HepG2 (cell line): Measurements from ENCODE around the gene TRIM34. TPM values are rescaled to one million over a fixed set of nuclear protein-coding genes. Genes with fewer than 3 reads are reported as not detected.

Experiments
- CREB1 ChIP-seq, 2 experiments: fragments of 450-650 bp in 1 of 2; IDR thresholded peaks; 2 replicates each; pipeline ENCODE4 v1.6.1; 2016 to 2017; ENCODE audit warnings: control low read depth in 1 of 2, mild to moderate bottlenecking in 1 of 2, missing compliant biosample characterization in 1 of 2, missing genetic modification characterization in 1 of 2
- IKZF1 ChIP-seq: fragments of 450-650 bp; IDR thresholded peaks from 2 replicates; pipeline ENCODE4 v1.7.1; 2016
- ISX ChIP-seq: sonication (generic); formaldehyde crosslinking; conservative IDR thresholded peaks from 2 replicates; pipeline ENCODE4 v1.5.0; 2020; ENCODE audit warnings: missing genetic modification reagents
- LBX2 ChIP-seq: sonication (generic); formaldehyde crosslinking; IDR thresholded peaks from 2 replicates; pipeline ENCODE4 v1.5.0; 2020; ENCODE audit warnings: missing genetic modification reagents, mild to moderate bottlenecking, borderline replicate concordance
- MEIS2 ChIP-seq: sonication (generic); formaldehyde crosslinking; IDR thresholded peaks from 2 replicates; pipeline ENCODE4 v1.9.0; 2021; ENCODE audit warnings: mild to moderate bottlenecking, missing genetic modification reagents
- NKX3-1 ChIP-seq: sonication (generic); formaldehyde crosslinking; IDR thresholded peaks from 2 replicates; pipeline ENCODE4 v1.5.0; 2020; ENCODE audit warnings: missing genetic modification reagents
- NR2F2 ChIP-seq: IDR thresholded peaks from 2 replicates; pipeline ENCODE4 v1.6.1; 2012; ENCODE audit warnings: low read depth, inconsistent platforms, borderline replicate concordance
- PHB2 ChIP-seq: fragments of 450-650 bp; IDR thresholded peaks from 2 replicates; pipeline ENCODE4 v1.6.1; 2018; ENCODE audit not compliant: partially characterized antibody
- POLR2AphosphoS5 ChIP-seq: IDR thresholded peaks from 2 replicates; pipeline ENCODE4 v1.6.1; 2012; ENCODE audit warnings: low read depth, low read length
- RAD51 ChIP-seq: fragments of 450-650 bp; IDR thresholded peaks from 2 replicates; pipeline ENCODE4 v1.6.1; 2016; ENCODE audit warnings: borderline replicate concordance
- RBM39 ChIP-seq: fragments of 200-400 bp; formaldehyde crosslinking; IDR thresholded peaks from one replicate; pipeline ENCODE4 v1.6.1; 2018; ENCODE audit warnings: antibody characterized with exemption, mild to moderate bottlenecking, low read depth, low read length; ENCODE audit not compliant: poor library complexity, severe bottlenecking
- SKIL ChIP-seq: sonication (generic); formaldehyde crosslinking; IDR thresholded peaks from 2 replicates; pipeline ENCODE4 v1.8.0; 2022; ENCODE audit warnings: missing genetic modification reagents, mild to moderate bottlenecking, moderate library complexity, borderline replicate concordance
- TARDBP ChIP-seq: sonication (generic); formaldehyde crosslinking; IDR thresholded peaks from 2 replicates; pipeline ENCODE4 v1.8.0; 2022; ENCODE audit warnings: mild to moderate bottlenecking, missing genetic modification reagents
- THAP7 ChIP-seq: sonication (generic); formaldehyde crosslinking; IDR thresholded peaks from 2 replicates; pipeline ENCODE4 v1.8.1; 2023; ENCODE audit warnings: mild to moderate bottlenecking, missing genetic modification reagents
- TP53 ChIP-seq: sonication (generic); formaldehyde crosslinking; conservative IDR thresholded peaks from 2 replicates; pipeline ENCODE4 v1.4.0; 2020; ENCODE audit warnings: missing genetic modification reagents
- YEATS2 ChIP-seq: sonication (generic); formaldehyde crosslinking; IDR thresholded peaks from 2 replicates; pipeline ENCODE4 v1.4.0; 2020; ENCODE audit warnings: missing genetic modification reagents, borderline replicate concordance
- ZBTB1 ChIP-seq: sonication (generic); formaldehyde crosslinking; IDR thresholded peaks from 2 replicates; pipeline ENCODE4 v1.4.0; 2020; ENCODE audit warnings: missing genetic modification reagents, borderline replicate concordance
- ZBTB25 ChIP-seq: IDR thresholded peaks from 2 replicates; pipeline ENCODE4 v1.6.1; 2018; ENCODE audit warnings: missing genetic modification reagents
- ZFP36 ChIP-seq: fragments of 150-350 bp; IDR thresholded peaks from 2 replicates; pipeline ENCODE4 v1.6.1; 2018; ENCODE audit warnings: borderline replicate concordance, low read length, low read depth; ENCODE audit not compliant: partially characterized antibody
- ZMYM4 ChIP-seq: sonication (generic); formaldehyde crosslinking; IDR thresholded peaks from 2 replicates; pipeline ENCODE4 v1.8.1; 2023; ENCODE audit warnings: mild to moderate bottlenecking, missing genetic modification reagents
- ZNF143 ChIP-seq: sonication (generic); formaldehyde crosslinking; IDR thresholded peaks from 2 replicates; pipeline ENCODE4 v1.4.0; 2020; ENCODE audit warnings: missing genetic modification reagents
- ZNF292 ChIP-seq: sonication (generic); formaldehyde crosslinking; IDR thresholded peaks from 2 replicates; pipeline ENCODE4 v1.8.1; 2022; ENCODE audit warnings: mild to moderate bottlenecking, low read depth, missing genetic modification reagents, borderline replicate concordance
- ZNF367 ChIP-seq: sonication (generic); formaldehyde crosslinking; IDR thresholded peaks from 2 replicates; pipeline ENCODE4 v1.4.0; 2020; ENCODE audit warnings: missing genetic modification reagents, borderline replicate concordance
- ZNF557 ChIP-seq: sonication (generic); formaldehyde crosslinking; IDR thresholded peaks from 2 replicates; pipeline ENCODE4 v1.4.0; 2020; ENCODE audit warnings: missing genetic modification reagents
- ZNF562 ChIP-seq: sonication (generic); formaldehyde crosslinking; IDR thresholded peaks from 2 replicates; pipeline ENCODE4 v1.8.0; 2022; ENCODE audit warnings: missing genetic modification reagents, borderline replicate concordance
- ZNF589 ChIP-seq: sonication (generic); formaldehyde crosslinking; conservative IDR thresholded peaks from 2 replicates; pipeline ENCODE4 v1.8.0; 2022; ENCODE audit warnings: mild to moderate bottlenecking, moderate library complexity, missing genetic modification reagents
- ZNF766 ChIP-seq: sonication (generic); formaldehyde crosslinking; IDR thresholded peaks from 2 replicates; pipeline ENCODE4 v1.5.0; 2020; ENCODE audit warnings: missing genetic modification reagents, borderline replicate concordance
- polyA plus RNA-seq, 8 experiments: library from polyadenylated mRNA; depleted of rRNA in 3 of 8; stranded (reverse) in 7 of 8; unstranded in 1 of 8; fragments of >200 nt; fragmentation: Illumina TruSeq in 4 of 8; extraction: Trizol in 4 of 8; gene quantifications; 2 replicates each; pipeline versions ENCODE4 v1.2.1 to v1.2.3, GENCODE V29; 2011 to 2016; ENCODE audit warnings: low read depth in 4 of 8, missing spikeins in 1 of 8, mixed read lengths in 1 of 8; ENCODE audit not compliant: insufficient read depth in 1 of 8
- total RNA-seq, 5 experiments: library from RNA; depleted of rRNA; stranded (reverse); fragments of >200 nt; fragmentation: Illumina TruSeq; extraction: Trizol; gene quantifications; 2 replicates each; pipeline ENCODE4 v1.2.3, GENCODE V29; 2016; ENCODE audit warnings: low read depth in 1 of 5

Gene TRIM34
- total and polyA plus RNA-seq, 2 of the 13 experiments (the other 11 are each of a cell fraction or from before 2014, with no cell fraction given): 0.13 to 0.42 TPM

- TF ChIP-seq ZNF292 (no peak; the same call in 1 of the 2 replicates), RAD51 (no peak), ZNF562 (CRISPR knock-in tag) (no peak), ZNF766 (CRISPR knock-in tag) (no peak), YEATS2 (CRISPR knock-in tag) (no peak), ZNF367 (CRISPR knock-in tag) (no peak), ZBTB1 (CRISPR knock-in tag) (no peak), ZFP36 (no peak), TARDBP (CRISPR knock-in tag) (no peak), PHB2 (no peak), RBM39 (no peak), MEIS2 (CRISPR knock-in tag) (peak; percentile 16; the same call in 1 of the 2 replicates), IKZF1 (no peak), TP53 (CRISPR knock-in tag) (no peak), NR2F2 (no peak), ZNF589 (no peak), ZNF143 (CRISPR knock-in tag) (no peak), THAP7 (no peak), CREB1 (IDR thresholded peaks at IDR 0.05) (peak; percentile 56), CREB1 (CRISPR knock-in tag; IDR thresholded peaks at IDR 0.05) (peak; percentile 90), ZNF557 (CRISPR knock-in tag) (no peak), NKX3-1 (CRISPR knock-in tag) (0 out of 2 replicates have a peak, but pooled peaks have one; percentile 16), ZMYM4 (CRISPR knock-in tag) (no peak), LBX2 (no peak), ISX (CRISPR knock-in tag) (no peak), POLR2AphosphoS5 (peak; percentile 73; the same call in 1 of the 2 replicates), SKIL (CRISPR knock-in tag) (no peak), ZBTB25 (CRISPR knock-in tag) (no peak)
These were observed 60.0 kb downstream of the TRIM34 start, which contains the start of gene TRIM5 (continued) for GRCh38 chr11:5684646-5685362.
